IMR-90 (cell line): ENCODE results near the gene ANKRD11. TPM values are rescaled to one million over a fixed set of nuclear protein-coding genes. Genes with fewer than 3 reads are reported as not detected.

Experiments used
- ATAC-seq: fragments of 200-7000 bp; cut with Tn5 transposase; 2 replicates; pipeline ENCODE4 v1.9.1; 2020; ENCODE audit warnings: low read depth, mild to moderate bottlenecking, moderate library complexity
- BruUV-seq: library from RNA; stranded (reverse); fragments of 400-500 nt; replicated peaks from 2 replicates; lab custom pipeline; 2021; lab: Mats Ljungman, UMichigan
- CTCF ChIA-PET: fragments of 300-600 bp; formaldehyde crosslinking; extraction: SDS; loops from one replicate; lab custom pipeline; 2021; ENCODE audit warnings: antibody characterized with exemption; lab: Yijun Ruan, JAX
- POLR2A ChIA-PET: fragments of 300-600 bp; sonication (Branson Sonifier 250); formaldehyde crosslinking; loops from one replicate; lab custom pipeline; 2022; ENCODE audit warnings: antibody characterized with exemption; ENCODE audit not compliant: unreplicated experiment; lab: Charles Lee
- DNase-seq: peaks from one replicate; pipeline ENCODE4 v3.0.0; 2013
- H2AFZ ChIP-seq: replicated peaks from 2 replicates; pipeline ENCODE3; 2013; ENCODE audit warnings: low read length, mild to moderate bottlenecking; ENCODE audit not compliant: poor library complexity
- H2AK5ac ChIP-seq: 2 replicates; pipeline ENCODE4 v1.6.1; 2013; ENCODE audit warnings: low read depth, low read length, inconsistent platforms
- H2AK9ac ChIP-seq: replicated peaks from 2 replicates; pipeline ENCODE3; 2013; ENCODE audit warnings: mild to moderate bottlenecking, low read depth, low read length, moderate library complexity; ENCODE audit not compliant: poor library complexity
- H2BK120ac ChIP-seq: 2 replicates; pipeline ENCODE4 v1.6.1; 2013; ENCODE audit warnings: low read depth, low read length, inconsistent platforms
- H2BK15ac ChIP-seq: 3 replicates; pipeline ENCODE4 v1.6.1; 2013; ENCODE audit warnings: low read depth, low read length, inconsistent platforms
- H2BK20ac ChIP-seq: 2 replicates; pipeline ENCODE4 v1.6.1; 2013; ENCODE audit warnings: low read depth, mild to moderate bottlenecking, inconsistent platforms, low read length, moderate library complexity
- H2BK5ac ChIP-seq: 2 replicates; pipeline ENCODE4 v1.6.1; 2013; ENCODE audit warnings: mild to moderate bottlenecking, low read depth, low read length, inconsistent platforms; ENCODE audit not compliant: poor library complexity, severe bottlenecking
- H3K14ac ChIP-seq: replicated peaks from 2 replicates; pipeline ENCODE4 v1.6.1; 2013; ENCODE audit warnings: low read depth, low read length, inconsistent platforms
- H3K18ac ChIP-seq: 2 replicates; pipeline ENCODE4 v1.6.1; 2013; ENCODE audit warnings: low read depth, low read length, control low read depth
- H3K23ac ChIP-seq: 2 replicates; pipeline ENCODE4 v1.6.1; 2013; ENCODE audit warnings: low read depth, low read length, inconsistent platforms
- H3K27ac ChIP-seq: 2 replicates; pipeline ENCODE4 v1.5.1; 2013; ENCODE audit warnings: mild to moderate bottlenecking, control low read depth, low read length; ENCODE audit not compliant: insufficient read depth
- H3K27me3 ChIP-seq: 2 replicates; pipeline ENCODE4 v1.6.1; 2013; ENCODE audit warnings: low read length; ENCODE audit not compliant: control insufficient read depth, insufficient read depth
- H3K36me3 ChIP-seq: 2 replicates; pipeline ENCODE4 v1.6.1; 2013; ENCODE audit warnings: low read length, mixed read lengths; ENCODE audit not compliant: control insufficient read depth, insufficient read depth
- H3K4ac ChIP-seq: 2 replicates; pipeline ENCODE4 v1.6.1; 2013; ENCODE audit warnings: low read depth, low read length, inconsistent platforms
- H3K4me1 ChIP-seq: 2 replicates; pipeline ENCODE4 v1.6.1; 2013; ENCODE audit warnings: low read length, mixed read lengths; ENCODE audit not compliant: control insufficient read depth, insufficient read depth
- H3K4me2 ChIP-seq: 2 replicates; pipeline ENCODE4 v1.6.1; 2013; ENCODE audit warnings: low read depth, mild to moderate bottlenecking, control low read depth, low read length, moderate library complexity
- H3K4me3 ChIP-seq: 2 replicates; pipeline ENCODE4 v1.5.1; 2013; ENCODE audit warnings: low read depth, mild to moderate bottlenecking, control low read depth, low read length, moderate library complexity; ENCODE audit not compliant: insufficient read depth
- H3K56ac ChIP-seq: 2 replicates; pipeline ENCODE4 v1.6.1; 2013; ENCODE audit warnings: low read length, inconsistent platforms; ENCODE audit not compliant: insufficient read depth; ENCODE audit errors: extremely low read depth
- H3K79me1 ChIP-seq, 2 experiments: 2 replicates each; pipeline ENCODE4 v1.6.1; 2013; ENCODE audit warnings: low read length in 2 of 2, inconsistent platforms in 1 of 2, low read depth in 1 of 2
- H3K9ac ChIP-seq: 2 replicates; pipeline ENCODE4 v1.6.1; 2013; ENCODE audit warnings: low read depth, low read length, control low read depth
- H3K9me1 ChIP-seq: 2 replicates; pipeline ENCODE4 v1.6.1; 2013; ENCODE audit warnings: low read length, inconsistent platforms; ENCODE audit not compliant: insufficient read depth
- H3K9me3 ChIP-seq: 2 replicates; pipeline ENCODE4 v1.6.1; 2013; ENCODE audit warnings: low read length; ENCODE audit not compliant: control insufficient read depth, insufficient read depth
- H4K20me1 ChIP-seq: 2 replicates; pipeline ENCODE4 v1.6.1; 2013; ENCODE audit warnings: low read length, inconsistent platforms; ENCODE audit not compliant: insufficient read depth
- H4K5ac ChIP-seq: 2 replicates; pipeline ENCODE4 v1.6.1; 2013; ENCODE audit warnings: mild to moderate bottlenecking, low read depth, low read length, control low read depth
- H4K8ac ChIP-seq, 2 experiments: 2 replicates each; pipeline ENCODE4 v1.6.1; 2013; ENCODE audit warnings: low read depth in 2 of 2, low read length in 2 of 2, control low read depth in 1 of 2, inconsistent platforms in 1 of 2
- H4K91ac ChIP-seq: 2 replicates; pipeline ENCODE4 v1.6.1; 2013; ENCODE audit warnings: low read depth, low read length, inconsistent platforms; ENCODE audit not compliant: insufficient read depth
- BHLHE40 ChIP-seq: fragments of 150-350 bp; IDR thresholded peaks from 2 replicates; pipeline ENCODE4 v1.6.1; 2016; ENCODE audit warnings: mild to moderate bottlenecking, low read depth, low read length
- ELK1 ChIP-seq: fragments of 150-350 bp; IDR thresholded peaks from 2 replicates; pipeline ENCODE4 v1.6.1; 2016; ENCODE audit warnings: low read depth, mild to moderate bottlenecking, low read length, moderate library complexity, borderline replicate concordance
- USF2 ChIP-seq: fragments of 150-350 bp; IDR thresholded peaks from 2 replicates; pipeline ENCODE4 v1.6.1; 2017; ENCODE audit warnings: mild to moderate bottlenecking, antibody characterized with exemption, low read length, low read depth
- WGBS, 2 experiments: methylation state at CpG; one replicate each; pipeline versions ENCODE4 v1.1.5 to v1.1.7; 2013; ENCODE audit warnings: missing lambda C conversion rate in 2 of 2; ENCODE audit not compliant: insufficient read length in 1 of 2; ENCODE audit errors: extremely low coverage in 2 of 2; 5-methylcytosine and 5-hydroxymethylcytosine counted together
- dilution Hi-C: fragments of 300-500 bp; cut with HindIII; formaldehyde crosslinking; loops from one replicate; pipeline ENCODE4 v1.14.3; 2018; ENCODE audit warnings: low sequenced_read_pairs; ENCODE audit not compliant: unreplicated experiment
- in situ Hi-C: fragments of 300-500 bp; cut with MboI; formaldehyde crosslinking; loops from 3 replicates; pipeline ENCODE4 v1.14.3; 2019; ENCODE audit warnings: low sequenced_read_pairs, inconsistent platforms, mixed read lengths
- intact Hi-C: fragments of 100-400 bp; cut with micrococcal nuclease; formaldehyde crosslinking; loops from 2 replicates; pipeline ENCODE4 v1.10.0; 2022
- polyA plus RNA-seq, 3 experiments: library from polyadenylated mRNA; depleted of rRNA; stranded (reverse); fragments of >200 nt; gene quantifications; 2 replicates each; pipeline ENCODE4 v1.2.3, GENCODE V29; 2012; ENCODE audit warnings: low replicate concordance in 1 of 3
- total RNA-seq: library from RNA; depleted of rRNA; stranded (reverse); fragments of >200 nt; gene quantifications from 2 replicates; pipeline ENCODE4 v1.2.3, GENCODE V29; 2012

Gene ANKRD11
- total and polyA plus RNA-seq, 2 of the 4 experiments (the other 2 are of a cell fraction) = 46.8 to 71.9 TPM

- no peak for TF ChIP-seq USF2
These were observed 114.7 kb downstream of the ANKRD11 start (continued) for GRCh38 chr16:89375686-89376085.

GRCh38 chr16:89375021-89375420 is 115.3 kb downstream of the ANKRD11 start:
- Histone ChIP-seq H2AK9ac (no peak overlapping the region), H3K4me1 (peaks cover 20% of the 10 kb centered on the region), H3K4ac (no peak overlapping the region), H3K4me2 (peak overlapping the region; percentile 14), H3K36me3 (peaks cover 10% of the 10 kb centered on the region; the same call in 1 of the 2 replicates), H2BK15ac (no peak overlapping the region), H3K14ac (peak overlapping the region; percentile 56; the same call in 1 of the 2 replicates), H3K23ac (peak overlapping the region; percentile 79), H4K5ac (no peak overlapping the region), H3K9me1 (peaks cover 46% of the 10 kb centered on the region), H2BK20ac (no peak overlapping the region), H3K27me3 (no peaks in the 10 kb centered on the region), H2BK120ac (no peak overlapping the region), H3K4me3 (no peak overlapping the region), H4K91ac (no peak overlapping the region), H3K9ac (no peak overlapping the region), H3K18ac (no peak overlapping the region), H4K20me1 (peaks cover 100% of the 10 kb centered on the region), H2BK5ac (no peak overlapping the region), H2AK5ac (no peak overlapping the region), H3K9me3 (no peaks in the 10 kb centered on the region), H3K56ac (no peak overlapping the region), H4K8ac (peak overlapping the region in 1 of 2 experiments; percentile 2; a peak in 1 of 4 replicates), H3K27ac (no peak overlapping the region), H3K79me1 (peaks cover 3 to 94% of the 10 kb centered on the region in 2 experiments; a peak in 2 of 4 replicates), H2AFZ (no peak overlapping the region)
- intact Hi-C loops (no loop called here), dilution Hi-C loops (no loop called here), in situ Hi-C loops (no loop called here)
- BruUV-seq = no TSS peak
- 20% methylated on average over 7 of the region's 19 CpGs; no CpG with 5 or more reads in 1 of the 2 experiments for WGBS, 2 experiments
- TF ChIP-seq ELK1 = no peak
- peak; percentile 84 for TF ChIP-seq BHLHE40
- CTCF ChIA-PET = no interaction called here
- POLR2A ChIA-PET = no interaction called here
- peak; percentile 87 for DNase-seq
- ATAC-seq = peak; percentile 65
